Measurements from ENCODE around the gene CACNA2D2.

DNA sequence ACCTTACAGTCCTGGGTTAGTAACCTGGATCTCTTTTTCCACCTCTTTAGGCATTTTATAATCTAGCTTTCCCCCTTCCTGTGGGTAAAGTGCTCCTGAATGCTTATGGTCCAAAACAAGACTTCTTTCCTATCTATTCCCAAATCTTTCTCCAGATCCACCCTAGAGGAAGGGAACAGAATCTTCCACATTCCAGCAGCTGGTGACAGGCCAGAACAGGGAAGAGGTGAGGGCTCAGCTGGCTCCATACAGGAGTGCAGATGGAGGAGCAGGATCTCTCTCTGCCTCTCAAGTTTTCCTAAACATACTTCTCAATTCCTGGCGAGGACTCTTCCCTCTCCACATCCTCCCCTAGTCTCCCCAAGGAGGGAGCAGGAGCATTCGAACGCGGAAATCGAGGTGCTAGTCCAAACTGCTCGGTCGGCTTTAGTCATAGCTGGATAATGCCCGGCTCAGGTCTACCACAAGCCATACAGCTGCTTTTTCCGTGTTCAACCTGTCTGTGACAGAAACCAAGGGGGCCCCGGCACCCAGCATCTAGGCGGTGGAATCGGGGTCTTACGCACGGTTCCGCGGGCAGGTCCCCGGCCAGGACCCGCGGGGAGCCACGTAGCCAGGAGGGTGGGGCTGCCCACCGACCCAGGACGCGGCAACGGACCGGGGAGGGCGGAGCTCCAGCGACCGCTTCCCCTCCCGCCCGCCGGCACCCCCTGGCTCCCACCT, 166.8 kb downstream of the CACNA2D2 start:
- TF ChIP-seq, protein P1, sequence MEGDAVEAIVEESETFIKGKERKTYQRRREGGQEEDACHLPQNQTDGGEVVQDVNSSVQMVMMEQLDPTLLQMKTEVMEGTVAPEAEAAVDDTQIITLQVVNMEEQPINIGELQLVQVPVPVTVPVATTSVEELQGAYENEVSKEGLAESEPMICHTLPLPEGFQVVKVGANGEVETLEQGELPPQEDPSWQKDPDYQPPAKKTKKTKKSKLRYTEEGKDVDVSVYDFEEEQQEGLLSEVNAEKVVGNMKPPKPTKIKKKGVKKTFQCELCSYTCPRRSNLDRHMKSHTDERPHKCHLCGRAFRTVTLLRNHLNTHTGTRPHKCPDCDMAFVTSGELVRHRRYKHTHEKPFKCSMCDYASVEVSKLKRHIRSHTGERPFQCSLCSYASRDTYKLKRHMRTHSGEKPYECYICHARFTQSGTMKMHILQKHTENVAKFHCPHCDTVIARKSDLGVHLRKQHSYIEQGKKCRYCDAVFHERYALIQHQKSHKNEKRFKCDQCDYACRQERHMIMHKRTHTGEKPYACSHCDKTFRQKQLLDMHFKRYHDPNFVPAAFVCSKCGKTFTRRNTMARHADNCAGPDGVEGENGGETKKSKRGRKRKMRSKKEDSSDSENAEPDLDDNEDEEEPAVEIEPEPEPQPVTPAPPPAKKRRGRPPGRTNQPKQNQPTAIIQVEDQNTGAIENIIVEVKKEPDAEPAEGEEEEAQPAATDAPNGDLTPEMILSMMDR (IDR thresholded peaks at IDR 0.05), result no peak
- TF ChIP-seq POLR2A (IDR thresholded peaks at IDR 0.05), result no peak

Data from lower leg skin (tissue), 3 donors.